Natural killer cell (primary cell): Measurements from ENCODE around the gene HAAO. TPM values are rescaled to one million over a fixed set of nuclear protein-coding genes. Genes with fewer than 3 reads are reported as not detected.

ENCODE experiments used
- ATAC-seq, 3 donors: fragments of 150-1000 bp in 2 of 3; fragments of 200-7000 bp in 1 of 3; cut with Tn5 transposase; 1 replicate in 1 of 3; 2 replicates in 2 of 3; pipeline ENCODE4 v1.10.0; 2021; ENCODE audit warnings: mild to moderate bottlenecking in 2 of 3, moderate library complexity in 2 of 3
- DNase-seq, 2 donors: peaks; one replicate each; pipeline versions ENCODE4 v3.0.0 to v3.0.0-alpha.2; 2013 to 2021; ENCODE audit warnings: mixed read lengths in 1 of 2
- H3K27ac ChIP-seq: one replicate; pipeline ENCODE4 v1.5.1; 2013; ENCODE audit warnings: mild to moderate bottlenecking, low read length
- H3K27me3 ChIP-seq: one replicate; pipeline ENCODE4 v1.6.1; 2013; ENCODE audit warnings: low read length; ENCODE audit not compliant: control insufficient read depth, insufficient read depth
- H3K36me3 ChIP-seq: one replicate; pipeline ENCODE4 v1.6.1; 2013; ENCODE audit warnings: low read length; ENCODE audit not compliant: control insufficient read depth, insufficient read depth
- H3K4me1 ChIP-seq: one replicate; pipeline ENCODE4 v1.6.1; 2013; ENCODE audit warnings: low read length; ENCODE audit not compliant: control insufficient read depth, insufficient read depth
- H3K4me3 ChIP-seq: one replicate; pipeline ENCODE4 v1.5.1; 2013; ENCODE audit warnings: low read length
- H3K9me3 ChIP-seq: one replicate; pipeline ENCODE4 v1.6.1; 2013; ENCODE audit warnings: low read length; ENCODE audit not compliant: control insufficient read depth, insufficient read depth
- H3K27ac Mint-ChIP-seq, 2 donors: one replicate each; pipeline ENCODE4 v1.8.0; 2022; ENCODE audit warnings: mild to moderate bottlenecking in 2 of 2, mixed read lengths in 2 of 2, moderate library complexity in 1 of 2
- H3K27me3 Mint-ChIP-seq, 2 donors: one replicate each; pipeline ENCODE4 v1.8.0; 2022; ENCODE audit warnings: low read depth in 2 of 2, mixed read lengths in 2 of 2
- H3K36me3 Mint-ChIP-seq: one replicate; pipeline ENCODE4 v1.8.0; 2022; ENCODE audit warnings: mixed read lengths
- H3K4me1 Mint-ChIP-seq, 2 donors: one replicate each; pipeline ENCODE4 v1.8.0; 2022; ENCODE audit warnings: mixed read lengths in 2 of 2
- H3K4me3 Mint-ChIP-seq: one replicate; pipeline ENCODE4 v1.8.0; 2022; ENCODE audit warnings: mild to moderate bottlenecking, moderate library complexity, mixed read lengths
- H3K9me3 Mint-ChIP-seq, 2 donors: one replicate each; pipeline ENCODE4 v1.8.0; 2022; ENCODE audit warnings: mixed read lengths in 2 of 2
- CTCF ChIP-seq: fragments of 200-600 bp; IDR thresholded peaks from one replicate; pipeline ENCODE4 v1.8.0; 2022; ENCODE audit warnings: antibody characterized with exemption
- WGBS: methylation state at CpG from one replicate; pipeline ENCODE4 v1.1.7; 2013; ENCODE audit warnings: missing lambda C conversion rate; ENCODE audit not compliant: insufficient coverage; 5-methylcytosine and 5-hydroxymethylcytosine counted together
- intact Hi-C: fragments of 100-400 bp; cut with micrococcal nuclease; formaldehyde crosslinking; loops from one replicate; pipeline ENCODE4 v1.14.2; 2022
- total RNA-seq, 4 donors: library from RNA; stranded (reverse); fragments of 120-200 nt in 1 of 4; gene quantifications; one replicate each; pipeline versions ENCODE4 v1.2.3 to v1.2.4, GENCODE V29; 2013 to 2022

Gene HAAO
- total RNA-seq, 3 donors from 2014 or later (not counting 1 experiment from before 2014, with no cell fraction given), result 0.35 to 1.3 (median 0.68) TPM

- H3K4me1 ChIP-seq, result peaks cover 21% of the 10 kb centered on the region
- Mint-ChIP-seq H3K27ac (peak overlapping the region; percentile 59 to 69), H3K4me1 (peaks cover 28 to 30% of the 10 kb centered on the region in 2 donors), H3K36me3 (no peaks in the 10 kb centered on the region), H3K27me3 (peaks cover 0 to 5% of the 10 kb centered on the region in 2 donors), H3K4me3 (peak overlapping the region; percentile 64), H3K9me3 (peaks cover 5 to 10% of the 10 kb centered on the region in 2 donors)
- DNase-seq, result peak in 1 of 2 donors; percentile 36
- no peak for TF ChIP-seq CTCF
- intact Hi-C loops, result loop anchor here (5.0 kb wide), 3 partner anchors 324 to 1354 kb away; partner anchors contain the start of genes PPM1B and ZFP36L2
- H3K27me3 ChIP-seq, result no peaks in the 10 kb centered on the region
- no CpG with 5 or more reads among the region's 1 CpG for WGBS
- peaks cover 12% of the 10 kb centered on the region for H3K9me3 ChIP-seq
- no peak for ATAC-seq
- no peak overlapping the region for H3K4me3 ChIP-seq
- no peaks in the 10 kb centered on the region for H3K36me3 ChIP-seq
- H3K27ac ChIP-seq, result no peak overlapping the region
These were observed 20.6 kb upstream of the HAAO start for GRCh38 chr2:42812899-42813479.

GRCh38 chr2:42810971-42811811 lies 18.8 kb upstream of the HAAO start:
- peak overlapping the region; percentile 80 for H3K4me3 ChIP-seq
- Mint-ChIP-seq H3K27me3 (peaks cover 0 to 5% of the 10 kb centered on the region in 2 donors), H3K4me1 (peaks cover 28 to 30% of the 10 kb centered on the region in 2 donors), H3K27ac (peak overlapping the region; percentile 98 to 99), H3K36me3 (no peaks in the 10 kb centered on the region), H3K4me3 (peak overlapping the region; percentile 96), H3K9me3 (peaks cover 5 to 10% of the 10 kb centered on the region in 2 donors)
- H3K9me3 ChIP-seq, result peaks cover 12% of the 10 kb centered on the region
- ATAC-seq, result peak in 2 of 3 donors; percentile 4 to 19
- TF ChIP-seq CTCF, result no peak
- intact Hi-C loops, result loop anchor here (1.0 to 5.0 kb wide), 4 partner anchors 326 to 1356 kb away; partner anchors contain the start of genes PPM1B, THADA and ZFP36L2
- H3K4me1 ChIP-seq, result peaks cover 21% of the 10 kb centered on the region
- DNase-seq, result peak; percentile 58 to 72
- H3K36me3 ChIP-seq, result no peaks in the 10 kb centered on the region
- 2% methylated on average over 49 of the region's 51 CpGs for WGBS
- no peaks in the 10 kb centered on the region for H3K27me3 ChIP-seq
- peak overlapping the region; percentile 95 for H3K27ac ChIP-seq

- H3K36me3 Mint-ChIP-seq, result no peaks in the 10 kb centered on the region
- H3K27me3 ChIP-seq, result no peaks in the 10 kb centered on the region
- intact Hi-C loops, result loop anchor here (1.0 to 5.0 kb wide), 4 partner anchors 327 to 1357 kb away; partner anchors contain the start of genes PPM1B, THADA and ZFP36L2
- peak; percentile 78 to 92 (median 83) for ATAC-seq
- TF ChIP-seq CTCF, result peak; percentile 7
- H3K36me3 ChIP-seq, result no peaks in the 10 kb centered on the region
- peaks cover 12% of the 10 kb centered on the region for H3K9me3 ChIP-seq
- peaks cover 21% of the 10 kb centered on the region for H3K4me1 ChIP-seq
- DNase-seq, result peak; percentile 98 to 99
- H3K4me3 ChIP-seq, result peak overlapping the region; percentile 80
- WGBS, result under 1% methylated on average over 83 of the region's 83 CpGs
- peaks cover 3 to 5% of the 10 kb centered on the region in 2 donors for H3K27me3 Mint-ChIP-seq
- H3K27ac Mint-ChIP-seq, result peak overlapping the region; percentile 98 to 99
- H3K4me1 Mint-ChIP-seq, result peaks cover 28 to 30% of the 10 kb centered on the region in 2 donors
- peak overlapping the region; percentile 96 for H3K4me3 Mint-ChIP-seq
- H3K9me3 Mint-ChIP-seq, result peaks cover 3 to 7% of the 10 kb centered on the region in 2 donors
- H3K27ac ChIP-seq, result peak overlapping the region; percentile 95
These were observed 18.0 kb upstream of the HAAO start for GRCh38 chr2:42810121-42810970.
